Activated T-cell treated with anti-CD3 and anti-CD28 coated beads for 48 hours (primary cell): ENCODE measurements around the gene NUDT17.
A peak's percentile ranks its signal among the peaks of the same experiment; 100 is the strongest.

Source experiments
- DNase-seq: peaks from one replicate; pipeline ENCODE4 v3.0.0-alpha.2; 2020; ENCODE audit warnings: low read depth

Gene NUDT17

DNA sequence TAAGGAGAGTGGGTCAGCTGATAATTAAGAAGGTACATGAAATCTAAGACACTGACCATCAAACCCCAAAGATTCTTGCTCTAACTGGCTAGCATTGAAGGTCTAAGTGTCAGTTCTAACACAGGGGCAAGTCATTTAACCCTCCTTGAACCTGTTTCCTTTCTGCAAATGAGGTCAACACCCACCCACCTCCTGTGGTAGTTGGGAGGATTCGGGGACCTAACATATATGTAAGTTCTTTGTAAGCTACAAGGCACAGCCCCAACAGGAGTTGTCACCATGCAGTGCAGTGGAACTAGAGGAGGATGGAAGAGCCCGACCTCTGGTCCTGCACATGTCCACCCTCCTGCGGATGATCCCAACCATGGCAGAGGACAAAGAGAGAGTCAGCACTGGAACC lies 2.4 kb downstream of the NUDT17 start:
- DNase-seq: no peak

DNA sequence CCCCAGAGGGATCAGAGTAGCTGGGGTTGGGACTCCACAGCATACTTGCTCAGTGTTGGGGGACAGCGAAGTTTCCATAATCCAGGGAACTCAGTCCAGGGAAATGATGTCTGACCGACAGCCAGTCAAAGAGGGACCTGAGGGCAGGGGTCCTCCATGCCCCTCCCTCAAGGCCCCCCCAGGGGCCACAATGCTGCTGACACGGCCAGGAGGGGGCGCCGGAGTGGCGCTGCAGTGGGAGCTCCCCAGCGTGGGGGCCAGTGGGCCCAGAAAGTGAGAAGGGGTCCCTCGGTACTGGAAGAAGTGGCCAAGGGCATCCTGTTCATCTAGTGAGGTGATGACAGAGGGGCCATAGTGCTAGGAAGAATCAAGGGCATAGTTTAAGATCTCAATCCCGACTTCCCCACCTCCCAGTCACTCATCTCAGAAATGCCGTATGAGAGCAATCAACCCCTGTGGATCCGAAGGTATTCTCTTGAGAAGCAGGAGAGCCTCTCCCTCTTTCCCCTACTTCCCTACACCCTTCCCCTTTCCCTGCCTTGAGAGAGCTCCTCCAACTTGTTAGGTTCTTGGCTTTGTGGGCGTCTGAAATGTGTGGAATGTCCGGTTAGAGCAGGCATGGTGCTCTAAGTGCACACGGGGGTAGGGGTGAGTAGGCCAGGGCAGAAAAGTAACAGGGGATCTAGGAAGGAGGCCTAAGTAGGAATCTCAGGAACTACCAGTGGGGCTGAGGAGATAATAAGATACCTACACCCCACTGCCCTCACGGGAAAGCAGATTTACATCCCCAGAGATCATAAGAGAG lies 4.1 kb downstream of the NUDT17 start:
- no peak for DNase-seq

DNA sequence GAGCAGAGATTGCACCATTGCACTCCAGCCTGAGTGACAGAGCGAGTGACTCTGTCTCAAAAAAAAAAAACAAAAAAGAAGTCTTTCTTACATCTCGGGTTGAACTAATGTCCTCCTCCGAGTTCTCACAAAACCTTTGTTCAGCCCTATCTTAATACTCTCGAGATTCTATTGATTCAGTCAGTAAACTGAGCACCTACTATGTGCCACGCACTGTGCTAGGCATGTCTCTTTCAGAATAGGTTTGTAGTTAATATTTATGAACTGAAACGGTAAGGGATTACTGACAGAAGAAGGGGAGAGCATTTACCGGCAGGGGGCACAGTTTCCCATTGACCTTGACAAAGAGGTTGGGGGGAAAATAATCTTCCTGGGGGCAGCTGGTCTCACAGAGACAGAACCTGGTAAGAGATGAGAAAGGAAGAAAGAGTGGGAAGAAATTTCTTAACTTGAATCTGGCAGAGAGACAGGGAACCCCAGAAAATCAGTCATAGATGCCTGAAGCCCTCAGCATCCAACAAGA lies 10.1 kb downstream of the NUDT17 start:
- no peak for DNase-seq

DNA sequence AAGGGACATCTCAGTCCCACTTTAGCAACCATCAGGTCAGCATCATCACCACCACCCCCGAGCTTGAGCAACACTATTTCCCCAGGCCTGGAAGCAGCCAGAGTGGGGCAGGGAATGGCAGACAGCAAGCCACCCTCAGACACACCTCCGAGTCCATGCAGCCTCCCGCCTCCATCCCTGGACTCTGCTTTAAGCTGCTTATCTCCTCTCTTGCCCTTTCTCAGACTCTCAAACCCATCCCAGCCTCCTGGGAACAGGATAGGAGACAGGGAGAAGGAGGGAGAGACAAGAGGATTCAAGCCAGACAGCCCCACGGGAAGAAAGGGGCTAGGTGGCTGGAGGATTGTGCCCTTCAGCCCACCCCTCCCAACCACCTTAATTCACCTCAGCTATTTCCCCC lies 11.7 kb downstream of the NUDT17 start:
- no peak for DNase-seq

DNA sequence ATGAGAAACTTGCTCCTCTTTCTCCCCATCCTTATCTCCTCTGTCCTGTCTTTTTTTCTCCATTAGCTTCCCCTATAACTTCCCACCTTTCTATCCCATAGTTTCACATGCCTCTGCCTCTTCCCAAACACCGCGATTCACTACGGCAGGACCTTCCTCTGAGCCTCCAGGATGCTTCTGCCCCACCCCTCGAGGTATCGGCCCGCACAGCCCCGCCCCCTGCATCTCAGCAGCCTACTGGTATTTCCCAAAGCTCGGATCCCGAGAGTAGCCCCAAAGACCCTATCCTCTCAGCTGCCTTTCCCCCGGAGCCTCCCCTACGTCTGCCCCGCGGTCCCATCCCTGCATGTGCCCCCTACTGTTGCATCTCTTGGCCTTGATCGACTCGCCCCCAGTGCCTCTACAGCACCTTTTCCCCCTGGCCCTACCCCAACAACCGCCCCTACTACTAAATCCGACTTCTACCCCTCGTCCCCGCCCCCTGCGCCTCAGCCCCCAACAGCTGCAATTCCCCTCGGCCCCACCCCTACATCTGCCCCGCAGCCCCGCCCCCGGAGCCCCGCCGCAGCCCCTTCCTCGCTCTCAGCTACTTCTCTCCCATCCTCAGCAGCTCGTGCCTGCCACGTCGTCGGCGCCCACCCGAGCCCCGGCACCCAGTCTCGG lies 12.9 kb downstream of the NUDT17 start:
- peak; percentile 35 for DNase-seq

DNA sequence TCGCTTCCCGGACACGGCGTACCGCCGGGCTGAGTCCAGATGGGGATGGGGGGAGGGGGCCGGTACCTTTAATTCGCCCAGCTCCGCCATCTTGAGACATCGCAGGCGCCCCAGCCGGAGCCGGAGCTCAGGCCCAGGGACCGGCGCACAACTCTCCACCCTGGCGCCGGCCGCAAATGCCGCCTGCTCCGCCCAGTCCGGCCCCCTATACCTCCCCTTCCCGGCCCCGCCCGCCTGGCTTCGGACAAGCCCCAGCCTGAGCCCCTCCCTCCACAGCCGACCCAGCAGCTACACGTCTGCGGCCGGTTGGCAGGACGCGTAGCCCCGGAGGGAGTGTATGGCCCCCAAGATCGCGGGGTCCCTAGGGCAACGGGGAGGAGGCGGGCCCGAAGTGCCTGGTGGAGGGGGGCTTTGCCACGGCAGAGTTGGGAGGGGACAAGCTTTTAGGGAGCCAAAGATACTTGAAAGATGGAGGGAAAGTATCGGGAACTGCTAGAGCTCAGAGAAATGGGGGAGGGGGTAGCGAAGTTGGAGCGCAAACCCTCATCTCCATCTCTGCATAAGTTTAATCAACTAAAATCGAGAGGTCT lies 13.6 kb downstream of the NUDT17 start, which contains the start of gene PIAS3:
PIAS3 (minus strand) TSS at position 181 of the 590 bp plus-strand sequence; CDS start at position 90, 91 bp downstream.
- peak; percentile 89 for DNase-seq

DNA sequence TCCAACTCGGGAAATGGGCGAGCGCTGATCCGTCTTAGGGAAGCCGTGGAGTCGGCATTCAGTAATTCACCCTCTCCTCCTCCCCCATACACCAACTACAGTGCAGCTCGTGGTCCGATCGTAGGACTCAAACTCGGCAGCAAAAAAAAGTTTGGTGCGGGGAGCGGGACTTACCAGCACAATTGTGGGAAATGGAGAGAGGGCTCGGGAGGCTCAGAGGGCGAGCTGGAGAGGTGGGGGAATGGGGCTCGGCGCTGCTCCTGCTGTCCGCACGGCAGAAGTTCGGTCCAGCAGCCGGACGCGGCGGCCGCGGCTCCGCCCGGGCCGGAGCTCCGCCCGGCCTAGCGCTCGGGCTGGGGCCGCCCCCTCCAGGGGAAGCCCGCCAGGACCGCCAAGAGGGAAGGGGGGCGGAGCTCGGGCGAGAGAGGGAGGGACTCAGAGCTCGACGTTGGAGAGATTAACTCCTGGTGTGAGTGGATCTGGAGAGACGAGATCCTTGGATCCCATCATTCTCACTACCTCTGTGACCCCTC lies 14.1 kb downstream of the NUDT17 start:
- DNase-seq: peak; percentile 75

DNA sequence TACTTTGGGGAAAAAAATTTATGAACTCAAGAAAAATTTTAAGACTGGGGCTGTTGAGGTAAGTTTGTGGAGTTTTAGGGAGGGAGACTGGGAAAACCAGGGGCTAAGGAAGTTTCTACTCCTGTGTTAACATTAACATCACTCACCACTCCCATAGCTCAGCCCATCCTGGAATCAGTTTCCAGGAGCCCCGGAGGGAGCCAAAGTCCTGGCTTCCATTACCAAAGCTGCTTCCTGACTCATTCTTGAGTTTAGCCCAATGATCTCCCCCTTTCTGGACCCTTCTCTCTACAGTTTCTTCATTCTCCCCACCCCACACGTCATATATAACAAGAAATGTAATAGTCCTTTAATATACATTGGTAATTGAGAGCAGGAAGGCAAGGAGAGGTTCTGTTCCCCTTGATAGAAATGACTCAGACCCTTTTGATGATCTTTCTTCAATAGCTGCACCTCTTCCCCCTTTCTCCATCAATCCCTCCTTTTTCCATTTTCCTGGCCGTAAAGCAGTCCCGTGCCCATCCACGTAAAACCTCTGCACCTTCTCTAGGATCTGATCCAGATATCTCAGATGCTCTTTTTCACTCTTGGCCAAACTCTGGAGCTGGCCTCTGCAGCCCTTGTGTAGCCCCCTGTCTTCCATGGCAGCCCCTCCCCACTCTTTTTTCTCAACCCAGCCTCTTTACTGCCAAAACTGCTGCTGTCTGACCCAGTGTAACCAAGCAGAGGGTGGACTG lies 18.0 kb downstream of the NUDT17 start:
- no peak for DNase-seq

DNA sequence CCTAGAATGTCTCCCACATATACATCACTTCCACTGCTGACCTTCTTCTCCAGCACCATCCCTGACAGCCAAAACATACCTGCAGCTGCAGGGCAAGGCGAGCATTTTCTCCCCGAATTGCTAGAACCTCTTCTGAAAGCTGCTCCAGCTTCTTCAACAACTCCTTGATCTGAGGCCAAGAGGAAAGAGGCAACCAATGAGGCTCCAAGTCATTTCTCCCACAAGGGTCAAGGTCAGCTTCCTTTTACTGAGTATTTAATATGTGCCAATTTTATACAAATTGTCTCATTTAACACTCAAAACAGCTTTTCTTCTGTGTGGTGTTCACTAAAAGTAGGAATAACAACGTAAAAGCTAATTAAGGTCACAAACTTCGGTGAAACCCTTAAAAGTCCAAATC lies 22.8 kb downstream of the NUDT17 start:
- no peak for DNase-seq

DNA sequence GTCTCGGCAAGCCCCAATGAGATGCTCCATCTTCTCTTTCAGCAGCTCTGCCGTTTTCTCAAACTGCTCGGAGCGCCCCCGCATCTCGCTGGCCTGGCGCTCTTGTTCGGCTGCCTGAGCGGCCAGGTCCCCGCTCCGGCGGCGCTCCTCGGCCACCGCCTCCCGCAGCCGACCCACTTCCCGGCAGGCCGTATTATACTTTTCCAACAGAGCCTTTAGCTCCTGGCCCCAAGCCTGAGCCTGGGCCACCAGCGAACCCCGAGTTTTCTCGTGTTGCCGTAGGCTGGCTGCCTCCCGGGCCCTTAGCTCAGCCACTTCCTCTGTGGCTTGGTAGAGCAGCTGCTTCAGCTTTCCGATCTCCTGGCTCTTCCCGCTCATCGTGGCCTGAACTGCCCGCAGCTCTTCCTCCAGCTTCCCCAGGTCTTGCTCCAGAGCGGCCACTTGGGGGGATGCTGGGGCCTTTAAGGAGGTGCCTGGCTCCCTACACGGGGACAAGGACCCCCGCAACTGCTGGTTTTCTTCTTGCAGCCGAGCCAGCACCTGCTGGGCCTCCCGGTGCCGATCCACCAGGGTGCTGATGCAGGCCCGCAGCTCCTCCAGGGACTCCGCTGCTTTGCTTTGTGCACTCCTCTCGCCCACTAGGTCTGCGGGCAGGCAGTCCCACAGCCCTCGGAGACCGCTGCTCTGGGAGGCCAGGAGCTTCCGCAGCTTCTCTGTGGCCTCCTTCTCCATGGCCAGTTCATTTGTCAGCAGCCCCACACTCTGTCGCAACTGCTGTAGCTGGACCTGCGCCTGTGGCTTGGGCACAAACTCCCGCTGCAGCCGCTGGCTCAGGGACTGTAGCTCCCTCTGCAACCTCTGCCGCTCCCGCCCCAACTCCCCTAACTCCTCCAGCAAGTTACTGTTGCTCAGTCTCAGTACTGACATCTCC lies 26.8 kb downstream of the NUDT17 start:
- peak; percentile 21 for DNase-seq

DNA sequence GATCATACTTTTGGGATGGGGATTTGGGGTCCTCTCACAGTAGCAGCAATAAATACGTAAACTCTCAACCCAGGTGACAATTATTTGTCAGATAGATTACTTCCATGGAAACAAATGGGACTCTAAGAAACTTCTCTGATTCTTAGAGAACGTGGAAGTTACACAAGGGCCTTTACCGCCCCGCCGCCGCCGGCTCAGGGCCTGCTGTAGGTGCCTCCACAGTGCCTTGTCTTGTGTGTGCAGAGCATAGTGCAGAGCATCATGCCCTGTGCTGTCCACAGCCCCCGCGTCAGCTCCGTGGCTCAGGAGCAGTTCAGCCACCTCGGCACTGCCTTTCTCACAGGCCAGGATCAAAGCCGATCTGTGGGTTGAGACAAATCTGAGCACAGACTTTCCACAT lies 29.2 kb downstream of the NUDT17 start:
- DNase-seq: no peak

DNA sequence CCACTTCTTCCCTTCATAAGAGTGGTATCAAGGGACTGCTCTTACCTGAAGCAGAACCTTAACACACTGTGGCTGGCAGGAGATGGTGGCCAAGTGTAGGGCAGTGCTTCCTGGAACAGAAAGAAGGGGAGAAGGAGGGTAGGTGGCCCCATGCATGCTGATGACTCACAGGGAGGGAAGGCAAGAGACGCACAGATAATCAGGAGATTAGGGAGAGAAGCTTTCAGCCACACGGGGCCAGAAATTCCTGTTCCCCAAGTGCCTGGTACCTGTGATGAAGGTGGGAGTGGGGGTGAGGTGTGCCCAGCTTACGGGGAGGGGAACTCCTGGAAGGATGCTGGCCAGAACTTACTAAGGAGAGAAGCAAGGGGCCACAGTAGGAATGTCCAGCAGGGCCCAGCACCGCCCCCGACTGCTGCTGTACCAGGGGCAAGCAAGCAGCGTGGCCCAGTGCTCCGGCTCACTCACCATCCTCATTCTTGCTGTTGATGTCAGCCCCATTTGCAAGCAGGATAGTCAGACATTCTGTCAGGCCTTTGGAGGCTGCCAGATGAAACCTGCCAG lies 32.6 kb downstream of the NUDT17 start:
- no peak for DNase-seq

DNA sequence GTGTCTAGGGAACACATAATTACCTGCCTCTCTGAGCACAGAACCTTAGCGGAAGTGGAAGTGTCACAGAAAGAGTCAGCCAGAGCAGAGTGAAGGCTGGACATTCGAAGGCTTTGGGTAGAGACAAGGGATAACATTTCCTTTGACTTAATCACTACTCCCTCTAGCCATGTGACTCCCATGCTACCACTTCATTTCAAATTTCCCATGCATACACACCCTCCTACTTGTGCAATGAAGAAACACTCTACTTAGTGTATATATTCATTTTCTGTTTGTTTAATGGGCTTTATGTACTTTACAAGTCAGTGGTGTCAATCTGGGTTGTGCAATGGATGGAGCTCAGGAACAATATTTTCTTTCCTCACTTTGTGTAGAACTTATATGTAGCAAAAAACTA lies 33.3 kb downstream of the NUDT17 start:
- no peak for DNase-seq

DNA sequence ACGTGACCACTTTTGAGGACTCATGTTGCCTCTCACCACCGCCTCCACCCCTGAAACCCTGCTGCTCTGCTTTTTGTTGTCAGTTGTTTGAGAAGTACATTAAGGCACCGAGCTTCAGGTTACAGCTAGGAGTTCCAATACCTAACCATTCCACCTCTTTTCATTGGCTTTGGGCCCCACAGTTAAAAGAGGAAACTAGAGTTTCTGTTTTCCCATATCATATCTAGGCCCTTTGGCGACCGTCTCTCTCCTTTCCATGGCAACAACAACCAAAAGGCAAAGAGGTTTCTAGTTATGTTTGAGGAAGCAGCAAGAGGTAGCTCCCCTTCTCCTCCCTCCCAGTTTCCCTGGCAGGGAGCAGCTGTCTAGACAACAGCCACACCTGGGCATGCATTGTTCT lies 34.3 kb downstream of the NUDT17 start:
- no peak for DNase-seq

DNA sequence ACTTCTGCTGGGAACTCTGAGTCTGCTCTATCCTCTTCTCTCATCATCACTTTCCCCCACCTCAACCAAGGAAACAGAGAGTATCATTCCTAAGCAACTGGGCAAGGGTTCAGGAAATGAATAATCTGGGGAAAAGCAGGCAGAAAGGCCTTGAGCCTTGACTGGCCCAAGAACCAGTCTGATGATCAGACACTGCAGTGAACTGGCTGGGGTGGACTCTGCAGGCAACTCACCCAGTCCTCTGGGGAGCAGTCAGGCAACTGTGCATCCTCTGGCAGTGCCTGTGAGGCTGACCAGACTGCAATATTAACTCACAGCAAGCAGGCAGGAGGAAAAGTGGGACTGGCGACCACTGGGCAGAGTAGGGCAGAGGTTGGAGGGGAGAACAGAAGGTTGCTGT lies 39.2 kb downstream of the NUDT17 start:
- DNase-seq: no peak

DNA sequence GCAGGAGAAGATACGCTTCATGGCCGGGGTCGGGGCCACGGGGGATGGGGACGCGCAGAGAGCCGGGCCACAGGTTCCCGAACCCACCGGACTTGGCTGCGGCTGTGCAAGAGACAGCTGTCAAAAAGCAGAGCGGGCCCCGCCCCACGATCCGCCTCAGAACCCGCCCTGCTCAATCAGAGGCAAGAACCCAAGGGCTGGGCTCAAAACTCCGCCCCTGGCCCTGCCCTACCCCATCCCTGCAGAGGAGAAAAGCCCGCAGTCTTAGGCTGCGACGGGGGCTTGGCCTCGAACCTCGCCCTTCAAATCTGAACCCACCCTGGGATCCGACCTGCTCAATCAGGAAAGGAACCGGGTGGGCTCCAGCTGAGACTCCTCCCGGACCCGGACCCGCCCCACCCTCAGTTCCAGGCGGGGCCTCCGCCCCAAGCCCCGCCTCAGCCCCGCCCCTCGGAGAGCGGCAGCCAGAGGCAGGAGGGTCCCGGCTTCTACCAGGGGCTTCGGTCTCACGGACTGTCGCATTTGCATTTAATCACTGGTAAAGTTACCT lies 40.4 kb downstream of the NUDT17 start, which contains the start of gene ANKRD35:
ANKRD35 (minus strand) TSS at position 129 of the 550 bp plus-strand sequence; CDS start at position 21, 108 bp downstream.
- peak; percentile 85 for DNase-seq

DNA sequence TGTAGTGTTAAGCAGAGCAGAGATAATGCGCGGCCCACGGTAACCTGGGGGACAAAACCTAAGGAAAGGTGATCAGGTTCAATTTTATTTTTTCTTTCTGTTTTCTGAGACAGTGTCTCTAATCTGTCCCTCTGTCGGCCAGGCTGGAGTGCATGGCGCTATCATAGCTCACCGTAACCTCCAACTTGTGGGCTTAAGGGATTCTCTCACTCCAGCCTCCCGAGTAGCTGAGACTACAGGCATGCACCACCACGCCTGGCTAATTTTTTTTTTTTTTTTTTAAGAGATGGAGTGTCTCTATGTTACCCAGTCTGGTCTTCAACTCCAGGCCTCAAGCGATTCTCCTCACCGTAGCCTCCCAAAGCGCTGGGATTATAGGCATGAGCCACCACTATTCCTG lies 41.0 kb downstream of the NUDT17 start:
- DNase-seq: no peak

DNA sequence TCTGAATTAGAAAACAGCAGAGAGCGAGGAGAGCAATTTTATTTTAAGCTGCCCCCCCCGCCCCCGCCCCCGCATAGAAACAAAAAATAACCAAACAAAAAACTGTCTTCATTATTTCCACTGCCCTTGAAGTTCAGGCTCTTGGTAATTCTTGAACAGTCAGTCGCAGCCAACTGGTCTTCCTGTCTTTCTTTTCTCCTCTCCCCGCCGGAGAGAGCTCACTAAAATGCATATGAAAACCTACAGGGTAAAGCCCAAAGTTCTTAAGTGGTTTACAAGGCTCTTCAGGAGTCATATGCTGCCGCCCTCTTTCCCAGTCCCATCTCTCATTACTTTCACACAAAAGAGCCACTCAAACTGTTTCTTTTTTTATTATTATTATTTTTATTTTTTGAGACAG lies 41.4 kb downstream of the NUDT17 start:
- no peak for DNase-seq

DNA sequence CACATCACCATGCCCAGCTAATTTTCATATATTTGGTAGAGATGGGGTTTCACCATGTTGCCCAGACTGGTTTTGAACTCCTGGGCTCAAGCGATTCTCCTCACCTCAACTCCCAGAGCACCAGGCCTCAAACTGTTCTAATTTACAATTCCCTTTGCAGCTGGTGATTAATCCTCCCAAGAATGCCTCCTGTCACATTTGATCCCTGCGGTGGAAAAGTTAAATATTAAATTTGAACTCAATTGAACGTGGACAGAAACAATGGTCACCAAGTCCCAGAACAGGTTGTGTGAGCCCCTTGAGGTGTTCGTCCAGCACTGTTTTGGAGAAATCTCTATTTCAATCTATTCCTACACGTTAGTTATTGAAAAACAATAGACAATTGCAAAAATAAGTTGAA lies 42.2 kb downstream of the NUDT17 start:
- DNase-seq: no peak

DNA sequence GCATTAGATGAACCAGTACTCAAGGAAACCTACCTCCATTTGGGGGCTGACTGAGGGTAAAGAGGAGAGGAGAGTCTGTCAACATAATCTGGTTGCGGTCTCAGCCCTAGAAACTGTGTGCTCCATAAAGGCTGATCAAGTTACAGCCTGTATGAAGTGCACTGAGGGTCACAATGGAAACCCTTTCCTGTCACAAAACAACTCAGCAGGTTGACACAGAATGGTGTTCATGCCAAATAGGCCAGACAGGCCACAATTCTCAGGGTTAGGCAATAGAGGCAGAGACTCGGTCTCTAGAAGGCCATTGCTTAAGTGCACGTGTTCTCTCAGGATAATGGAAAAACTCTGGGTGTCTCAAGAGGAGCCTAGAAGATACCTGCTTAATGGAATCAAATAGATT lies 44.3 kb downstream of the NUDT17 start:
- no peak for DNase-seq
